ENCODE data around the gene RAB36.

RAB36 gene

GRCh38 chr22:23206915-23207314 is 61.6 kb downstream of the RAB36 start:
- DNase-seq (ENCODE audit: low read depth), result no peak

- no peak for DNase-seq (ENCODE audit: low read depth)
Observed at GRCh38 chr22:23207729-23208393, 62.6 kb downstream of the RAB36 start.

GRCh38 chr22:23210428-23211170 is 65.3 kb downstream of the RAB36 start:
- DNase-seq (ENCODE audit: low read depth), result no peak

DNA sequence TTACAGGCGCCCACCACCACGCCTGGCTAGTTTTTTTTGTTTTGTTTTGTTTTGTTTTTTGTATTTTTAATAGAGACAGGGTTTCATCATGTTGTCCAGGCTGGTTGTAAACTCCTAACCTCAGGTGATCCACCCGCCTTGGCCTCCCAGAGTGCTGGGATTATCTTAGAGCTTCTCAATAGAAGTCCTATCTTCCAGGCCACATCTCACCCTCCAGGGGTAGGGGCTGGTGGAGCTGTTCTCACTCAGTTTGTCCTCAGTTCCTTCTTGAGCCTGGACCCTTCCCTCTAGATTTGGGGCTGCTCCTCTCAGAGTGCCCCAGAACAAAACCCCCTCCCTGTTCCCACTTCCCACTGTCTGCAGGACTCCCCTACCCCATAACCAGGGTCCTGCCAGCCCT is 66.3 kb downstream of the RAB36 start:
- DNase-seq (ENCODE audit: low read depth), result no peak

DNA sequence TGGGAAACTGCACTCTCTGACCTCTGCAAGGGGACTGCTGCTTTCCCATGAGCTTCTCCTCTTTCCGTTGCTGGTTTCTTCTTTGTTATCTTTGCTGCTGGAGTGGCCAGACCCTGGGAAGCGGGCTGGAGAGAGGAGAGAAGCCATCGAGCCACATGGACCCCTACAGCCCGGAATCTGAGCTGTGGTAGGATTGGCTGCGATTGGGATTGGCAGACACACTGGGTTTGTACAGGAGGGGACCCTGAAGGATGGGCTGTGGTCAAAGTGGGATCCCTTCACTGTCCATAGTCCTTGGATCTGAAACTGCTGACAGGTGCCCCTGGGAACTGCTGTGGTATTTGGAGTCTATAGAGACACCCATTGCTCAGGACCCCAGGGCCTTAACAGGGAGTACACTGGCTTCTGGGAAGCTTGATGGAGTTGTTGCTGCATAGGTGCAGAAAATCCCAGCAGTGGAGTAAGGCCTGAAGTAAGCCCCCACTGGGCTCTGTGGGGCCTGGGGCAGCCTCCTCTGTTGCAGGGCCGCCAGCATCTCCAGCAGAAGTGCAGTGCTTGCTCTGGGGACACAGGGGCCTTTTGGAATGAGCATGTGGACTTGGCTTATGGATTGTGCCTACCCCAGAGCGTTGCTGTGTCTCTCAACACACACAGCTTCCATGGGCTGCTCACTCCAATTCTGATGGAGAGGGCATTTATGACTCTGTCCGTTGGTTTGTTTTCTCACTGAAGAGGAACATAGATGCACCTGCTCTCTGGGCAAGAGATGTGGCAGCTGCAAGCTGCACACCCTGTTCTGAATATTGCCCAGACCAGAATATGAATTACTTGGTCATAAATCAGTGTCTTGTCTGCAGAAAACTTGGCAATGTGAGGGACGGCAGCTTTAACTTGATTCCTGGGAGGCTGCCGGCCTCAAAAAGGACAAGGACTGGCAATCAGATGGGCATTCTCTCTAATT is 67.1 kb downstream of the RAB36 start:
- DNase-seq (ENCODE audit: low read depth), result no peak

- no peak for DNase-seq (ENCODE audit: low read depth)
Observed at GRCh38 chr22:23213022-23213555, 67.8 kb downstream of the RAB36 start.

DNA sequence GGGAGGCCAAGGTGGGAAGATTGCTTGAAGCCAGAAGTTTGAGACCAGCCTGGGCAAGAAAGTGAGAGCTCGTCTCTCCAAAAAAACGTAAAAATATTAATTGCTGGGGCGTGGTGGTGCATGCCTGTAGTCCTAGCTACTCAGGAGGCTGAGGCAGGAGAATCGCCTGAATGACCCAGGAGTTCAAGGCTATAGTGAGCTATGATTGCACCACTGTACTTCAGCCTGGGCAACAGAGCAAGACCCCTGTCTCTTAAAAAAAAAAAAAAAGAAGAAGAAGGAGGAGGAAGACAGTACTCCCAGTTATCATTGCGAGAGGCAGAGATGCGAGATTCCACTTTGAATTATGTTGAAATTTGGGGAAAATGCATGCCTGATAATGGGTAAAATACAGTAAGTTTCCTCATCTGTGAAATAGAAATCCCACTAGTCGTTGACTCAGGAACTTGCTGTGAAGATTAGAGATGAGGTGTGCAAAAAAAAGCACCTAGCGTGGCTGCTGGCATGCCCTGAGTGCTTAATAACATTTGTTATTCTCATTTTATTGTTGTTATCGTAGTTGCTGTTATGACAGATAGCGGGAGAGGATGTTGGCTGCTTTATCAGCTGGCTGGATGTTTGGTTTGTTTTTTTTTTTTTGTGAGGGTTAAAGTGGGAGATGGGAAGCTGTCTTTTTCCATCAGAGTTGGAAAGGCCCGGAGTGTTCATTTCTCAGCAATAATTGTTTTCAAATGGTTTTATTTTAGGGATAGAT is 68.5 kb downstream of the RAB36 start:
- no peak for DNase-seq (ENCODE audit: low read depth)
